T-helper 2 cell treated with Interferon-gamma antibody and Interleukin-4, amounts not matched to agents 100 ng/mL and 5 ng/mL, for 36 hours (primary cell): ENCODE results near the gene LMO2. TPM values are rescaled to one million over a fixed set of nuclear protein-coding genes. Genes with fewer than 3 reads are reported as not detected.

Experiments
- intact Hi-C: fragments of 100-400 bp; cut with micrococcal nuclease; formaldehyde crosslinking; loops from one replicate; pipeline ENCODE4 v1.15.1; 2023
- total RNA-seq: library from RNA; stranded (reverse); gene quantifications from 2 replicates; pipeline ENCODE4 v1.2.3, GENCODE V29; 2022

The LMO2 gene
- total RNA-seq, 1 donor from 2014 or later, result not detected

DNA sequence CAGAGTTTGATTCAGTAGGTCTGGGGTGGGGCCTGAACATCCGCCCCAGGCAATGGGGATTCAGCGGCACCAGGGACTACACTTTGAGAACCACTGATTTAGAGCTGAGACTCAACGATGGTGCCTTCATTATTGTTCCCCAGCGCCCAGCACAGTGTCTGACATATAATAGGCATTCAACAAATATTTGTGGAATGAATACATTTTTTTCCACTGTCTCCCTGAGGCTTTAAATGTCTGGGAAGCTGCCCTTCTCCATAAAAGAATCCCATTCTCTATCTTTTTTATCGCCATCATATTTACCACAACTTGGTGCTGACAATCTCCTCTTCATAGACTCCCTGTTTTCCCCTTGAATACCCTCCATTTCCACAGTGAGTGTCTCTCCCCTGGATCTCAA lies 23.6 kb upstream of the LMO2 start:
- intact Hi-C loops, result no loop called here

DNA sequence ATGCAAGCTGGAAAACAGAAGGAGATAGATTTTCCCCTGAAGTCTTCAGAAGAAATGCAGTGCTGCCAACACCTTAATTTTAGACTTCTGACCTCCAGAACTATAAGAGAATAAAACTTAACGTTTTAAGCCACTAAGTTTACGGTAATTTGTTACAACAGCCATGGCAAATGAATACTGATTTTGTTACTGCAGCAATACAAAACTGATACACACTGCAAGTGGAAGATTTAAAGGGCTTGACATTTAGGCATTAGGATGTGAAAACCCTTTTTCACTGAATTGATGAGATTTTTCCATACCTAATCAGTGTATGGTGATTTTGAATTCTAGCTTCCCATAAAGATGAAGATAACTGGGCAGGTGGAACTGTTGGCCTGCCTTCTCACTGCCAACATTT lies 22.1 kb upstream of the LMO2 start:
- intact Hi-C loops, result no loop called here

DNA sequence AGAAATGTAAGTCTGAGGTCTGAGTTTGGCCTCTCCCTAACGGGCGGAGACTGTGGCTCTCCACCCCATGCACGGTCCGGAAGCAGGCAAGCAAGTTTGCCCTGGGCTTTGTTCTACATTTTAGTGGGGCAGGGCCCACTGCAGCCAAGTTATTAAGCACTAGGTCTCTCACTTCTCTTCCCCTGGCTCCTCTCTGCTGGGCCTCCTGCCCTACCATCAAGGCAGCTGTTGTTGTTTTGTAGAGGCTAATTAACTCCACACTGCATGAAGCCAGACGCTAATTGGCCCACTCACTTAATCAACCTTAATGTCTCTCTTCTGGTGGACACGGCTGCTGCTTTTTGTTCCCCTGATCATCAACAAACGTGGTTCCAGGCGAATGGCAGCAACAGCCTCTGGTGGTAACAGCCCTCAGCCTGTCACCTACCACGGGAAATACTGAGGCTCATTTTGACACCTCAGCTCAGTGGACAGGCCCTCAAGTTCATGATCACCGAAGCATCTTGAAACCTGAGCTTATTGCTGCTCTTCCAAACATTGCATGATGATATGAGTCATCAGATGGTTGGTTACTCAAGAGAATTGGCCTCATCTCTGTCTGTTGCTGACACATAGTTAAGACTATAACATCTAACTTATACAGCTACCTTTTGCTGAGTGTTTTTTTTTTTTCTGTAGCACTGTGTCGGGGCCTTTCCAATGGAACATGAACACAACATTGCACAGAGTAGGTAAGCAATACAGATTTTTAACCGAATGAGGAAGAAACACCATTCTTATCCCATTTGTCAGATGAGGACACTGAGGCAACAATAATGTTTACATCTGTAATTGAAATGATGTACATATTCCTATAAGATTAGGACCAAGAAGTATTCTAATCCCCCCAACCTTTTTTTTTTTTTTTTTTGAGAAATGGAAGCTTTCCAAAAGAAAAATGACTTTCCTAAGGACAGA lies 20.8 kb upstream of the LMO2 start:
- intact Hi-C loops, result no loop called here

DNA sequence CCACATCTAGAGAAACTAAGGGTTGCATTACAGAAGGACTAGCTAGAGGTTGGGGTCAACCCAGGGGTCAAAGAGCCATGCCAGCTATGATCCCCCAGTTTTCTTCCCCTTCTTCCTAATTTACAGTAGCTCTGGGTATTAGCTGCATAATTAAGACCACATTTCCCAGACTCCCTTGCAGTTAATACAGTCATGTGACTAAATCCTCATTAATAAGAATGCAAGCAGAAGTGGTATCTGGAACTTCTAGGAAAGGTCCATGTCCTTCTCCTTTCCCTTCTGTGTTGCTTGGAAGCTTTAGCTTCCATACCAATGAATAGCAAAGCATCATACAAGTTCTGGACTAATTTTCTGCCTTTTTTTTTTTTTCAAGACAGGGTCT lies 19.1 kb upstream of the LMO2 start:
- intact Hi-C loops, result no loop called here

DNA sequence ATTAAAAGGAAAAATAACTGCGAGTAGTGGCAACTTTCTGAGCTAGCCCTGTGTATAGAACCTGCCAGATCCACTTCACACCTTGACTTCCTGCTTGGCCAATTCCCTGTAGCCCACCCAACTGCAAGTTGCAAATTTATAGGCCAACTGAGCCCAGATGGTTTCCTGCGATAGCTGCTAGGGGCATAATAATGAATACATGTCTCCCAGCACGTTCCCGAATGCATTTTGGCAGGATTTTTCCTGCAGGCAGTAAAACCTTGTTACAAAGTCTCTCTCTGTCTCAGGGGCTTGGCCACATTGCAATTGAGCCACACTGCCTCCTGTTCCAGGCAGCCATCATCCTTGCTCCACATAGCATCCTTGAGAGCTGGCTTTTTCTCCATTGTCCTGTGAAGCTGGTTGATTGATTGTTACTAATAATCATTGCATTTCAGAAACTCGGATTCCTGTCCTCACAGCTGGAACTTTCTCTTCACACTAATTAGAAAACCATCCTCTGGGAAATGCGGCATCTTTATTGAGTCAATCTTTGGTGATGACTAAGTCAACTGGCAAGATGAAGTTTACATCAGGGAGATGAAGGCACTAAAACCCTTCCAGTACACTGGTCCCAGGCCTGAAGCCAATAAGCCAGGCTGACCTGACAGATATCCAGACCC lies 18.6 kb upstream of the LMO2 start:
- intact Hi-C loops, result no loop called here

DNA sequence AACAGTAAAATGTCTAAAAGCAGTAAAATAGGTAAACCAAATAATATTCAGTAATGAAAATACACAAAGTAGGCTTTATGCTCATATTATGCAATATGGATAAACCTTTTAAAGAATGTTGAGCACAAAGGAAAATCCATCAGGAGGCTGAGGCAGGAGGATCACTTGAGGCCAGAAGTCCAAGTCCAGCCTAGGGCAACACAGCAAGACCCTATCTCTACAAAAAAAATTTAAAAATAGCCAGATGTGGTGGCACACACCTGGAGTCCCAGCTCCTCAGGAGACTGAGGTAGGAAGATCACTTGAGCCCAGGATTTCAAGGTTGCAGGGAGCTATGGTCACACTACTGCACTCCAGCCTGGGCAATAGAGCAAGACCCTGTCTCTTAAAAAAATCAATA lies 17.7 kb upstream of the LMO2 start:
- intact Hi-C loops, result no loop called here

DNA sequence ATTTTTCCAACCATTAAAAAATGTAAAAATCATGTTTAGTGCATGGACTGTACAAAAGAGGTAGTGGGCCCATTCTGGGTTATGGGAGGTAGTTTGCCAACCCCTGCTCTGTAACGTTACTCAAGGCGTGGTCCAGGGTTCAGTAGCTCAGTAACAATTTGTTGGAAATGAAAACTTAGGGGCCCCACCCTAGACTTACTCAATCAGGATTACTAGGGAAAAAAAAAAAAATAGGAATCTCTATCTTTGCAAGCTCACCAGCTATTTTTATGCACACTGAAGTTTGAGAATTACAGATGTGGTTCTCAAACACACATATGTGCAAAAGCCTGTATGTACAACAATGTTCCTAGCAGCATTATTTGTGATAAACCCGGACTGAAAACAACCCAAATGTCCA lies 17.3 kb upstream of the LMO2 start:
- intact Hi-C loops, result no loop called here

DNA sequence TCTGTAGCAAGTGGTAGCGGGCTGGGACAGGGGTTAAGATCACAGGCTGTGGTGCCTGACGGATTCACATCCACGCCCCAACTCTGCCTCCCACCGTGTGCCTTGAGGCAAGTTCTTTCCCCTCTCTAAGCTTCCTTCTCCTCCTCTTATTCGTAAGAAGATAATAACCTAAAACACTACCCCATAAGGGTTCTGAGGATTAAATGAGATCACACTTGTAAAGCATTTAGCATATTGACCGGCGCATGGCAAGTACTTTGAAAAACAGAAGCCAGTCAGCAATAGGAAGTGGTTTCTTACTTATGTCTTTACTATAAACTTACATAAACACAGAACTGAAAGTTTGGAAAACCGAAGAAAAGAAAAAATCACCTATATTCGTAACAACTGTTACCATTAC lies 15.5 kb upstream of the LMO2 start:
- intact Hi-C loops, result no loop called here

DNA sequence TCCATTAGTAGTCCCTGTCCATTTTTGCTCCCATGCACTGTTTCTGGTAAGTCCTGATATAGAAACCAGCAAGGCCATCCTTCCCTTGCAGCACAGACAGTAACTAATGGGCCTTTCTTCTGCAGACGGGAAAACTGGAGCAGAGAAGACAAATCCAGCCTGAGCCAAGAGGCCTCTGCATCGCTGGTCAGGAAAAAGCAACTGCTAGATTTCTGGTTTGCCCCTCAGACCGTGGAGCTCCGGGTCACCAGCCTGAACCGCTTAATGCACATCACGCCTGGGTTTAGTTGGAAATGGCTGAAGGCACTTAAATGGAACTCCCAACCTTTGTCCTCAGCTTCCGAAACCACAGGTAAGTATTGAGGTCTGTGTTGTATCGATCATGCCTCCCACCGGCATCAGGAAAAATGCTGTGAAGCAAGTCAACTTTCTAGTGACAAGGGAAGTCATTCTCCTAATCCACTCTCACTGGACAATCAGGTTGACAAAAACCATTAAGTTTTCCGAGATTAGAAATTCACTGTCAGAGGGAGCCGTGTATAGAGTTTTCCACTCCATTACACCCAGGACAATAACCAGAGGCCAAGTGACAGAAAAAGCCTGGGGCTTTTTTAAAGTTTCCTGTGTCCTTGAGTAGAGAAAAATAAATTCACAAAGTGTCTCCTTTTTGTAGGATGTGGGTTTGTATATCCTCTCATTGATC lies 14.8 kb upstream of the LMO2 start:
- intact Hi-C loops, result no loop called here

DNA sequence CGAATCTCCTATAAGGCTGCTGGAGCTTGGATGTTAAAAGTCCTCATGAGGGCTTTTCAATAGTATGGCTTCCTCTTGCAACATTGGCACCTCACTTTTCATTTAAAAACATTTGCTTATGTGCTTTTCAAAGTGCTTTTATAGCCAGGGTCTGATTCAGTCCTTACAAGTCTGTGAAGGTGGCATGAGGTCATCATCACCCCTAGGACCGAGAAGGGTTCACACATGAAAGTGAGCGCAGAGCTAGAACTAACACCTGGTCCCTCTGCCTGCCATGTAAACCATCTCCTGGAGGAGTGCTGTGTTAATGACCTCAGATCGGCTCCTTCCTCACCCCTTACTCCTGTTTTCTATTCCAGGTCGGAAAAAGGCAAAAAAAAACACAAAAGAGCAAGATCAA lies 12.2 kb upstream of the LMO2 start:
- intact Hi-C loops, result no loop called here

DNA sequence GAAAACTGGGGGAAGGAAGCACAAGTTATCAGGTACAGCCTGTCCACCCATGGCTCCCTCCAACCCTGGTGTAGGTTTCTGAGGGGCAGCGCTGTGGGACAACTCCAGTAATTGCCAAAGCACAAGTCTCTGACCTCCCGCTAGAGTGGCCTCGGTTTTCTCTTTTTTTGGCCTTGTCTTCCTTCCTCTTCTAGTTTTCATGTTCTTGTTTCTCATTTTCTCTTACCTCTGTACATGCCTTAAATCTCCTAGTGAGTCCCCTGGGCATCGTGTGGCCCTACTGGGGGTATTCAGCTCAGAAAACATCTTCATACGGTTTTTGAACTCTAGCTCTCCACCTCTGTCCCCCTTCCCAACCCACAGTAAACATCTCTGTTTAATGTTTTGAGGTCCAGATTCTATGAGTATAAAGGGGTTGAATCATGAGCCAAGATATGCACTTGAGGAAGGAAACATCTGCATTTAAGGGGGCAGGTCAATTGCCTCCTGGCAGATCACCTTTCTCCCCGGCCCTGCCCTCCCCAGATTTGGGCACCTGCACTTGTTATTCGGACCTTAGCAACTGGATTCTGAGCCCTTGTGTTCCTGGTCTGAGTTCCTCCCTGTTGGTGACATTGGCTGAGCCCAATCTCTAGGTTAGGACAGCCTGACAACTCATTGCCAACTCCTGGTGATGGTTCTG lies 8.4 kb upstream of the LMO2 start:
- intact Hi-C loops, result no loop called here

DNA sequence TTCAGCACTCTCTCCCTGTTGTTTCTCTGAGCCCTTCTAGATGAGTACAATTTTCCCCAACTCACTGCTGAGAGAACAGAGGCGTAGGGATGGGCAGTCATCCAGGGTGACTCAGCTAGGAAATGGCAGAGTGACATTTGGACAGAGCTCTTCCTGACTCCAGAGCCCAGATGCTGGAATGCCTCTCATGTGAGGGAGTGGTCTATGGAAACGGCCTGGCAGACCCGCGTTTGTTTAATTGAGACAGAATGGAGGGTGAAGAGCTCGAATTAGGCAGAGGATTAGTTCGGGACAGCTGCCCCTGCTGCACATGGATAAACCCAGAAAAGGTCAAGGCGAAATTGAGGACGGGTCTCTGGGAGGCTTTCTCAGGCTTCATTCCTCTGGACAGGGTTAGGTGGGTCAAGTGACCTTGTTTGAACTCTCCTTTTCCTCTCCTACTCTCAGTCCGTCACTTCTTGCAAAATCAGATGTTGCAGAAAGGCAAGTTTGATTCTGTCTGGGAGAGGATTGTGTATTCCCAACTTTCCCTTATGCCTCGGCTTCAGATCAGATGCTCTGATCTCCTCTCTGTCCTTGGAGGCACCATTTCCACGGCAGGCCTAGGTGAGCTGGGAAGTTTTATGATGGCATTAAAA lies 7.6 kb upstream of the LMO2 start:
- intact Hi-C loops, result no loop called here

DNA sequence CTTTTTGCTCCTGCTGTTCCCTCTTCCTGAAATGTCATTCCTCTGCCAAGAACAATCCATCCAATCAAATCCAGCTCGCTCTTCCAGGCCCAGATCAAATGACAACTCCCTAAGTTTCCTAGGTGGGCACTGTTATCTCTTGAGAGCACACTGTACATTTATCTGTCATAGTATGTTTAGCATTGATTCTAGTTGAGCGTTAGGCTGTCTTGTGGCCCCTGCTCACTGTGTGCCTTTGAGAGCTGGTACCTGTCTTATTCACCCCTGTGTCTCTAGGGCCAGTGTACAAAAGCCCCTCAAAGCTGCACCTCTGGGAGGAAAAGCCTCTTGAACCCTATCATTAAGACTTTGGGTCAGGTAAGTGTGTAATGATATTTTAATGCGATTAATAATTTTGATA lies 7.1 kb upstream of the LMO2 start:
- intact Hi-C loops, result no loop called here

DNA sequence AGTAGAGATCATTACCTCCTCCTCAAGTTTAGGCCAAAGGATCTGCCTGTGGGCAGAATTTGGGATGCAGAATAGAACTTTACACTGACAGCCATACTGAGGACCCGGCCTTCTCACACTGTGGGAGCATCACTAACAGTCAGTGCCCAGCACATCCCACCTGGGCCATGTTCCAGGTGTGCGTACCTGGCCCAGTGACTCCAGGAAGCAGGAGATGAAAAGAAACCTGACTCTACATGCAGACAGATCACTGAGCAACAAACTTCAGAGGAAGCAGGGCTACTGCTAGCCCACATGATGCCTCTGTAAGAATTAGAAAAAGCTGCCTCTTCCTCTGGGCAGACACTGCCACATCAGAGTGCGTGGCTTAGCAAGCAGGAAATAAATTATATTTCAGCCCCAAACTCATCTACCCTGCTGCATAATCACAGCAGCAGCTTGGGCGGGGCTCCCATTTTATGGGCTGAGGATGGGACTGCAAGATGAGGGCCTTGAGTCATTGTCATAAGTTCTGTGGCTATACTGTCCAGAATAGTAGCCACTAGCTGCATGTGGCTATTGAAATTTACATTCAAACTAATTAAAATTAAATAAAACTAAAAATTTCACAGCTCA lies 6.0 kb upstream of the LMO2 start:
- intact Hi-C loops, result no loop called here

DNA sequence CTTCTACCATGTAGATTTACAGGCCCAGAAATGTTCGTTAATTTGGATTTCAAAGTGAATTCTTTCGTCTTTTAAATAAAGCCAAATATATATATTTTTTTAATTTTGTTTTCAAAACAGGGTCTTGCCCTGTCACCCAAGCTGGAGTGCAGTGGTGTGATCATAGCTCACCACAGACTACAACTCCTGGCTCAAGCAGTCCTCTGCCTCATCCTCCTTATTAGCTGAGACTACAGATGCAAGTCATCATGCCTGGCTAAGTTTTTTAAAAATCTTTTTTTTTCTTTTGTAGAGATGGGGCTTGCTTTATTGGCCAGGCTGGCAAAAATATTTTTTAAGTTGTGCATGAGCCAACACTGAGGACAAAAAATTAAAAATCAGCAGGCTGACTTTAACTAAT lies 5.0 kb upstream of the LMO2 start:
- intact Hi-C loops, result no loop called here

DNA sequence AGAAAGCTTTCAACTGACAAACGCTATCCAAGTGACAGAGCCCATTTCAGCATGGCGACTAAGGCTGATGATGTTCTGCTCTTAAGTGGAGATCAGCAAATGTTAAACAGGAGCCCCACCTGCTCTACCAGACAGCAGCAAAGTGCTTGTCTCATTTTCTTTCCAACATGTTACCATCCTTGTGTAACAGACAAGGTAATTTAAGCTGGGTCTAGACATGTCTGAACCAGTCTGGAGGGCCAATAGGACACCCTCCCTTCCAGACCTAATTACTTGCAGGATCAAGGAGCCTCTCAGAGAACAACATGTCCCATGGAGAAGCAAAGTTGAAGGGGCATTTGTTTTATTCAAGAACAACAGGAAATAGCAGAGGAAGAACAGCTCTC lies 3.9 kb upstream of the LMO2 start:
- intact Hi-C loops, result no loop called here

DNA sequence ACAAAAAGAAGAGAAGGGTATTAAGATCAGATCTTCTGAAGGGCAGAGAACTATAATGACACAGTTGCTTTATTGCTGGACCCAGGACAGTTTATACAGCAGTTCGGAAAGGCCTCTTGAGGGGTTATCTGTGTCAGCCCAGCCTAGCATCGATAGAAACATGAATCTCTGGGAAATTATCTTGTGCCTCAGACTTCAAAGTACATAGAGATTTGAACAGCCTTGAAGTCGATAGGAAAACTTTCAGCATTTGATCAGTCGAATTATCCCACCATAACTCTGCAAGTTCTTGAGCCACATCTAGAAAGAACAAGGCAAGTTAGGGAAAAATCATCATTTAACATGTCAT lies 2.5 kb upstream of the LMO2 start:
- intact Hi-C loops, result no loop called here

DNA sequence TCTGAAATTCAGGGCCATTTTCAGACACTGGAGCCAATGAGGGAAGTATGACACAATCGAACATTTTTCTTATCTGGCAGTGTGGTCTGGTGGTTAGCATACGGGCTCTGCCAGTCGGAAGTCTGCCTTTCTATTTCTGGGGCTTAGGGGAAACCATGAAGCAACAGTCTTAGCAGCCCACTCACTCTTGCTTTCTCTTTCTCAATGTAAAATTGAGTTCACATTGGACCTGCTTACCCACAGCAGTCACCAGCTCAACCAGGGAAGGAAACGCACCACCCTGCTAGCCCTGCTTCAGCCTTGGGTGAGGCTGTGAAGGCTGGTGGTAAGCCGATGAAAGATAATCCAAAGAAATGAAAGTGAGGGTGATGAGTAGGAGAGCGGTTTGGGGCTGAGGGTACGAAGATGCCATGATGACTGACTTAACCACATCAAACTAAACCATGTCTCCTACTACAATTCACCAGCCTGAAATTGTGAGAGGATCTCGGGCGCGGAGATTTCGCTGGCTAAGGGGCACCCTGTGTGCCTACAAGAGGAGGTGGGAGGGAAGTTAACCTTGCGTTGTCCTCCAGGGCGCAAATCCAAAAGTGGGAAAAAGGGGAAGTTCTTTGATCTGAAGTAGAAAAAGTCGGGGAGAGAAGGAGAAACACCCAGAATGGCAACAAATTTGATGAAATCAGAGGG lies 2.0 kb upstream of the LMO2 start:
- intact Hi-C loops, result no loop called here

DNA sequence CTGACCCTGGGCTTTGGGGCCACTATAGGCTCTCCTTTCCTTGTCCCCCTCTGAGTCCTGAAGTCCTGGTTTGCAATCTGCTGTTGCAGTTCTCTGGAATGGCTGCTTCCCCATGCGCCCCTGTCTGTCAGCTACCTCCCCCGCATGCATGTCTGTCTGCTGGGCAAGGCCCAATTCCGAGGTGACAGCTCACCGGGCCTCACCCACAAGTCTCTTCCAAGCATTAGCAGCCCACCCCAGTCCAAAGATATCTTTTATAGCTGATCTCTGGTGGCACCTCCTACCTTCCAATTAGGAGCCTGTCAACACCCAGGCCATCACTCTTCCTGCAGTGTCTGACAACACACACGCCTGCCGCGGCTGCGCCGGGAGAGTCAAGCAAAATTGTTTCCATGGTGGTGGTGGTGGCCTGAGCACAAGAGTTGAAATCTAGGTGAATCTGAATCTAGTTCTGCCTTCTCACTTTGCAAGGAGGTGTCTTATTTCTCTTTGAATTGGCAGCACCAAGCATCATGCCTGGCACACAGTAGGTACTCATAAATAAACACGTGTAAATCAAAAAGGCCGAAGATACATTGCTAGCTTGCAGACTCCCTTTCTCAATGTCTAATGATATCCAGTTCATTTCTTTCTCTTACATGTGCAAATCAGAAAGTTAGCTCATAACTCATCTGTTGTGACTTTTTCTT lies 1.2 kb upstream of the LMO2 start:
- intact Hi-C loops, result no loop called here
